HepG2 (cell line): Measurements from ENCODE around the gene OSBPL10. TPM values are rescaled to one million over a fixed set of nuclear protein-coding genes. Genes with fewer than 3 reads are reported as not detected.

Source experiments
- ASH2L ChIP-seq: fragments of 300-600, 200-600 bp; sonication (generic); IDR thresholded peaks from 2 replicates; pipeline ENCODE4 v1.7.0; 2017; ENCODE audit warnings: low read depth, mild to moderate bottlenecking, moderate library complexity, mixed read lengths, low read length; ENCODE audit not compliant: insufficient read length
- ATAD3A ChIP-seq: sonication (generic); formaldehyde crosslinking; IDR thresholded peaks from 2 replicates; pipeline ENCODE4 v1.4.0; 2020; ENCODE audit warnings: missing genetic modification reagents
- CEBPG ChIP-seq: IDR thresholded peaks from 2 replicates; pipeline ENCODE4 v1.6.1; 2016
- IRF2 ChIP-seq: IDR thresholded peaks from 2 replicates; pipeline ENCODE4 v1.6.1; 2018; ENCODE audit warnings: missing genetic modification reagents, missing compliant biosample characterization
- MBD4 ChIP-seq: IDR thresholded peaks from 2 replicates; pipeline ENCODE4 v1.6.1; 2012; ENCODE audit warnings: low read length, inconsistent platforms, borderline replicate concordance
- NR2F1 ChIP-seq, 2 experiments: fragments of 450-650 bp in 1 of 2; formaldehyde crosslinking in 1 of 2; IDR thresholded peaks; 2 replicates each; pipeline versions ENCODE4 v1.5.0 to v1.6.1; 2016 to 2020; ENCODE audit warnings: mild to moderate bottlenecking in 1 of 2, missing compliant biosample characterization in 1 of 2, missing genetic modification reagents in 1 of 2, moderate library complexity in 1 of 2
- RARA ChIP-seq: IDR thresholded peaks from 2 replicates; pipeline ENCODE4 v1.6.1; 2016; ENCODE audit warnings: missing genetic modification reagents, missing compliant biosample characterization
- SMARCC2 ChIP-seq: fragments of 450-650 bp; IDR thresholded peaks from 2 replicates; pipeline ENCODE4 v1.6.1; 2017; ENCODE audit warnings: antibody characterized with exemption, mild to moderate bottlenecking
- XBP1 ChIP-seq: sonication (generic); formaldehyde crosslinking; IDR thresholded peaks from 2 replicates; pipeline ENCODE4 v1.5.0; 2020; ENCODE audit warnings: missing genetic modification reagents
- ZNF572 ChIP-seq: sonication (generic); formaldehyde crosslinking; IDR thresholded peaks from 2 replicates; pipeline ENCODE4 v1.5.1; 2020; ENCODE audit warnings: mild to moderate bottlenecking, missing genetic modification reagents
- polyA plus RNA-seq, 8 experiments: library from polyadenylated mRNA; depleted of rRNA in 3 of 8; stranded (reverse) in 7 of 8; unstranded in 1 of 8; fragments of >200 nt; fragmentation: Illumina TruSeq in 4 of 8; extraction: Trizol in 4 of 8; gene quantifications; 2 replicates each; pipeline versions ENCODE4 v1.2.1 to v1.2.3, GENCODE V29; 2011 to 2016; ENCODE audit warnings: low read depth in 4 of 8, missing spikeins in 1 of 8, mixed read lengths in 1 of 8; ENCODE audit not compliant: insufficient read depth in 1 of 8
- total RNA-seq, 5 experiments: library from RNA; depleted of rRNA; stranded (reverse); fragments of >200 nt; fragmentation: Illumina TruSeq; extraction: Trizol; gene quantifications; 2 replicates each; pipeline ENCODE4 v1.2.3, GENCODE V29; 2016; ENCODE audit warnings: low read depth in 1 of 5
- TF ChIP-seq, protein P1 (sequence below), 2 experiments: sonication (generic) in 1 of 2; formaldehyde crosslinking in 1 of 2; IDR thresholded peaks; 2 replicates each; pipeline versions ENCODE4 v1.6.1 to v1.9.0; 2014 to 2022; ENCODE audit warnings: antibody characterized with exemption in 1 of 2, borderline replicate concordance in 1 of 2, inconsistent platforms in 1 of 2, low read depth in 1 of 2, missing genetic modification reagents in 1 of 2
- TF ChIP-seq, protein P2 (sequence below): sonication (generic); formaldehyde crosslinking; IDR thresholded peaks from 2 replicates; pipeline ENCODE4 v1.4.0; 2020; ENCODE audit warnings: mild to moderate bottlenecking, missing genetic modification reagents
- TF ChIP-seq, protein P3 (sequence below): sonication (generic); formaldehyde crosslinking; IDR thresholded peaks from 2 replicates; pipeline ENCODE4 v1.5.0; 2020; ENCODE audit warnings: mild to moderate bottlenecking, missing genetic modification reagents
- TF ChIP-seq, protein P4 (sequence below): IDR thresholded peaks from 2 replicates; pipeline ENCODE4 v1.4.0; 2020; ENCODE audit warnings: mild to moderate bottlenecking, missing genetic modification reagents

OSBPL10 gene
- total and polyA plus RNA-seq, 2 of the 13 experiments (the other 11 are each of a cell fraction or from before 2014, with no cell fraction given): 10.3 to 28.6 TPM

DNA sequence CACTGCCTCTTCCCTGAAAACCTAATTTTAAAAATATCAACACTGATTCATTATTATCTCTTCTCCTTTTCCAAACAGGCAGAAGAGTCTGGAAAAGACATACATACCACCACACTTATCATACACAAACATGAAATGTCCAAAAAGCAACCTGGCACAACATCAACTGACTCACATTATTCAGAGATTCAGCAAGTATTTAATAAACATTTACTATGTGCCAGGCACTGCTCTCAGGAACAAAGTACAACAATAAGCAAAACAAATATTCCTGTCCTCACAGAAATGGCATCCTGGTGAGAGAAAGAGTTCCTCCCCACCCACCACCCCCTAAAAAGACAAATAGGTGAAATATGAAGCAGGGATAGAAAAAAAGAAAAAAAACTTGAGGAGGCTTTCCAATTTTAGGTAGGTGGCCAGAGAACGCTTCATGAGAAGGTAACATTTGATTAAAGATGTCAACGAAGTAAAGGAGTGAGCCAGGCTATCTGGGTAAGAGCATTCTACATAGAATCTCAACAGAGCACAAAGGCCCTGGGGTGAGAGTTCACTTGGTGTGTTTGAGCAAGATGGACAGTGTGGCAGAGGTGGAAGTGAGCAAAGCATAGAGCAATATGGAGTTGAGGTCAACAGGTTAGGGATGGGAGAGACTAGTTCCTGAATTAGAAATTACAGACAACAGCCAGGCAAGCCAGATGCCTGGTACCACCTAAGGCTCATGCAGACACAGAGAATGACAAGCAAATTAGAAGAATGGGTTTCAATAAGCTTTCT, 141.7 kb downstream of the OSBPL10 start (continued):
- no peak for TF ChIP-seq IRF2 (CRISPR knock-in tag)
- TF ChIP-seq, protein P1, sequence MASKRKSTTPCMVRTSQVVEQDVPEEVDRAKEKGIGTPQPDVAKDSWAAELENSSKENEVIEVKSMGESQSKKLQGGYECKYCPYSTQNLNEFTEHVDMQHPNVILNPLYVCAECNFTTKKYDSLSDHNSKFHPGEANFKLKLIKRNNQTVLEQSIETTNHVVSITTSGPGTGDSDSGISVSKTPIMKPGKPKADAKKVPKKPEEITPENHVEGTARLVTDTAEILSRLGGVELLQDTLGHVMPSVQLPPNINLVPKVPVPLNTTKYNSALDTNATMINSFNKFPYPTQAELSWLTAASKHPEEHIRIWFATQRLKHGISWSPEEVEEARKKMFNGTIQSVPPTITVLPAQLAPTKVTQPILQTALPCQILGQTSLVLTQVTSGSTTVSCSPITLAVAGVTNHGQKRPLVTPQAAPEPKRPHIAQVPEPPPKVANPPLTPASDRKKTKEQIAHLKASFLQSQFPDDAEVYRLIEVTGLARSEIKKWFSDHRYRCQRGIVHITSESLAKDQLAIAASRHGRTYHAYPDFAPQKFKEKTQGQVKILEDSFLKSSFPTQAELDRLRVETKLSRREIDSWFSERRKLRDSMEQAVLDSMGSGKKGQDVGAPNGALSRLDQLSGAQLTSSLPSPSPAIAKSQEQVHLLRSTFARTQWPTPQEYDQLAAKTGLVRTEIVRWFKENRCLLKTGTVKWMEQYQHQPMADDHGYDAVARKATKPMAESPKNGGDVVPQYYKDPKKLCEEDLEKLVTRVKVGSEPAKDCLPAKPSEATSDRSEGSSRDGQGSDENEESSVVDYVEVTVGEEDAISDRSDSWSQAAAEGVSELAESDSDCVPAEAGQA (IDR thresholded peaks at IDR 0.05; ENCODE audit: low read depth): no peak
- TF ChIP-seq, protein P1 (CRISPR knock-in tag; IDR thresholded peaks at IDR 0.05; ENCODE audit: borderline replicate concordance): no peak
- TF ChIP-seq SMARCC2: no peak
- no peak for TF ChIP-seq ATAD3A (CRISPR knock-in tag)
- no peak for TF ChIP-seq XBP1 (CRISPR knock-in tag)
- TF ChIP-seq, protein P2, sequence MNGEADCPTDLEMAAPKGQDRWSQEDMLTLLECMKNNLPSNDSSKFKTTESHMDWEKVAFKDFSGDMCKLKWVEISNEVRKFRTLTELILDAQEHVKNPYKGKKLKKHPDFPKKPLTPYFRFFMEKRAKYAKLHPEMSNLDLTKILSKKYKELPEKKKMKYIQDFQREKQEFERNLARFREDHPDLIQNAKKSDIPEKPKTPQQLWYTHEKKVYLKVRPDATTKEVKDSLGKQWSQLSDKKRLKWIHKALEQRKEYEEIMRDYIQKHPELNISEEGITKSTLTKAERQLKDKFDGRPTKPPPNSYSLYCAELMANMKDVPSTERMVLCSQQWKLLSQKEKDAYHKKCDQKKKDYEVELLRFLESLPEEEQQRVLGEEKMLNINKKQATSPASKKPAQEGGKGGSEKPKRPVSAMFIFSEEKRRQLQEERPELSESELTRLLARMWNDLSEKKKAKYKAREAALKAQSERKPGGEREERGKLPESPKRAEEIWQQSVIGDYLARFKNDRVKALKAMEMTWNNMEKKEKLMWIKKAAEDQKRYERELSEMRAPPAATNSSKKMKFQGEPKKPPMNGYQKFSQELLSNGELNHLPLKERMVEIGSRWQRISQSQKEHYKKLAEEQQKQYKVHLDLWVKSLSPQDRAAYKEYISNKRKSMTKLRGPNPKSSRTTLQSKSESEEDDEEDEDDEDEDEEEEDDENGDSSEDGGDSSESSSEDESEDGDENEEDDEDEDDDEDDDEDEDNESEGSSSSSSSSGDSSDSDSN (CRISPR knock-in tag): no peak
- TF ChIP-seq, protein P3, sequence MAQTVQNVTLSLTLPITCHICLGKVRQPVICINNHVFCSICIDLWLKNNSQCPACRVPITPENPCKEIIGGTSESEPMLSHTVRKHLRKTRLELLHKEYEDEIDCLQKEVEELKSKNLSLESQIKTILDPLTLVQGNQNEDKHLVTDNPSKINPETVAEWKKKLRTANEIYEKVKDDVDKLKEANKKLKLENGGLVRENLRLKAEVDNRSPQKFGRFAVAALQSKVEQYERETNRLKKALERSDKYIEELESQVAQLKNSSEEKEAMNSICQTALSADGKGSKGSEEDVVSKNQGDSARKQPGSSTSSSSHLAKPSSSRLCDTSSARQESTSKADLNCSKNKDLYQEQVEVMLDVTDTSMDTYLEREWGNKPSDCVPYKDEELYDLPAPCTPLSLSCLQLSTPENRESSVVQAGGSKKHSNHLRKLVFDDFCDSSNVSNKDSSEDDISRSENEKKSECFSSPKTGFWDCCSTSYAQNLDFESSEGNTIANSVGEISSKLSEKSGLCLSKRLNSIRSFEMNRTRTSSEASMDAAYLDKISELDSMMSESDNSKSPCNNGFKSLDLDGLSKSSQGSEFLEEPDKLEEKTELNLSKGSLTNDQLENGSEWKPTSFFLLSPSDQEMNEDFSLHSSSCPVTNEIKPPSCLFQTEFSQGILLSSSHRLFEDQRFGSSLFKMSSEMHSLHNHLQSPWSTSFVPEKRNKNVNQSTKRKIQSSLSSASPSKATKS (CRISPR knock-in tag): no peak
- peak in 1 of 2 experiments; percentile 54; a peak in 1 of 4 replicates for TF ChIP-seq NR2F1 (CRISPR knock-in tag; IDR thresholded peaks at IDR 0.05)
- 0 out of 2 replicates have a peak, but pooled peaks have one; percentile 20 for TF ChIP-seq RARA (CRISPR knock-in tag)
- peak; percentile 33; the same call in 1 of the 2 replicates for TF ChIP-seq CEBPG
- TF ChIP-seq MBD4: no peak
- TF ChIP-seq ZNF572: no peak
- TF ChIP-seq, protein P4, sequence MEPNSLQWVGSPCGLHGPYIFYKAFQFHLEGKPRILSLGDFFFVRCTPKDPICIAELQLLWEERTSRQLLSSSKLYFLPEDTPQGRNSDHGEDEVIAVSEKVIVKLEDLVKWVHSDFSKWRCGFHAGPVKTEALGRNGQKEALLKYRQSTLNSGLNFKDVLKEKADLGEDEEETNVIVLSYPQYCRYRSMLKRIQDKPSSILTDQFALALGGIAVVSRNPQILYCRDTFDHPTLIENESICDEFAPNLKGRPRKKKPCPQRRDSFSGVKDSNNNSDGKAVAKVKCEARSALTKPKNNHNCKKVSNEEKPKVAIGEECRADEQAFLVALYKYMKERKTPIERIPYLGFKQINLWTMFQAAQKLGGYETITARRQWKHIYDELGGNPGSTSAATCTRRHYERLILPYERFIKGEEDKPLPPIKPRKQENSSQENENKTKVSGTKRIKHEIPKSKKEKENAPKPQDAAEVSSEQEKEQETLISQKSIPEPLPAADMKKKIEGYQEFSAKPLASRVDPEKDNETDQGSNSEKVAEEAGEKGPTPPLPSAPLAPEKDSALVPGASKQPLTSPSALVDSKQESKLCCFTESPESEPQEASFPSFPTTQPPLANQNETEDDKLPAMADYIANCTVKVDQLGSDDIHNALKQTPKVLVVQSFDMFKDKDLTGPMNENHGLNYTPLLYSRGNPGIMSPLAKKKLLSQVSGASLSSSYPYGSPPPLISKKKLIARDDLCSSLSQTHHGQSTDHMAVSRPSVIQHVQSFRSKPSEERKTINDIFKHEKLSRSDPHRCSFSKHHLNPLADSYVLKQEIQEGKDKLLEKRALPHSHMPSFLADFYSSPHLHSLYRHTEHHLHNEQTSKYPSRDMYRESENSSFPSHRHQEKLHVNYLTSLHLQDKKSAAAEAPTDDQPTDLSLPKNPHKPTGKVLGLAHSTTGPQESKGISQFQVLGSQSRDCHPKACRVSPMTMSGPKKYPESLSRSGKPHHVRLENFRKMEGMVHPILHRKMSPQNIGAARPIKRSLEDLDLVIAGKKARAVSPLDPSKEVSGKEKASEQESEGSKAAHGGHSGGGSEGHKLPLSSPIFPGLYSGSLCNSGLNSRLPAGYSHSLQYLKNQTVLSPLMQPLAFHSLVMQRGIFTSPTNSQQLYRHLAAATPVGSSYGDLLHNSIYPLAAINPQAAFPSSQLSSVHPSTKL (CRISPR knock-in tag): peak; percentile 35; the same call in 1 of the 2 replicates
- TF ChIP-seq ASH2L: peak; percentile 61
